GM10248 (cell line): ENCODE measurements around the gene GFI1.

Experiments
- CTCF ChIA-PET: fragments of 300-600 bp; sonication (Branson Sonifier 250); formaldehyde crosslinking; extraction: SDS; loops from one replicate; lab custom pipeline; 2021; ENCODE audit warnings: antibody characterized with exemption; lab: Yijun Ruan, JAX
- POLR2A ChIA-PET: fragments of 350-650 bp; sonication (Branson Sonifier 250); formaldehyde crosslinking; extraction: SDS; loops from one replicate; lab custom pipeline; 2020; ENCODE audit warnings: antibody characterized with exemption; lab: Yijun Ruan, JAX
- DNase-seq: peaks from one replicate; pipeline ENCODE4 v3.0.0; 2012; ENCODE audit errors: extremely low spot score
- CTCF ChIP-seq: IDR thresholded peaks from 2 replicates; pipeline ENCODE4 v1.5.1; 2012; ENCODE audit warnings: mild to moderate bottlenecking, low read depth; ENCODE audit errors: extremely low read depth, missing control alignments, control extremely low read depth

GFI1 gene

GRCh38 chr1:92425617-92426016, 61.1 kb downstream of the GFI1 start:
- DNase-seq, result no peak
- CTCF ChIA-PET, result interaction anchor here (1.3 to 2.0 kb wide), 3 partner anchors 8 to 15 kb away, joined by 5 to 14 read pairs (median 6); no protein-coding TSS in a partner anchor
- POLR2A ChIA-PET, result no interaction called here
- TF ChIP-seq CTCF, result no peak
